RCC 7860 (cell line): ENCODE data around the gene DCTPP1.
"Not testable (repeated sequence)": the region's sequence is repeated elsewhere in the genome, so short reads cannot be mapped to it uniquely, and the experiment has no call there.

ENCODE experiments used
- DNase-seq: peaks from one replicate; pipeline ENCODE4 v3.0.0-alpha.2; 2015; ENCODE audit warnings: low spot score
- FAIRE-seq: peaks from 2 replicates; lab custom pipeline; 2012; peaks lifted over from hg19 to GRCh38; lab: Jason Lieb, UNC

The DCTPP1 gene

DNA sequence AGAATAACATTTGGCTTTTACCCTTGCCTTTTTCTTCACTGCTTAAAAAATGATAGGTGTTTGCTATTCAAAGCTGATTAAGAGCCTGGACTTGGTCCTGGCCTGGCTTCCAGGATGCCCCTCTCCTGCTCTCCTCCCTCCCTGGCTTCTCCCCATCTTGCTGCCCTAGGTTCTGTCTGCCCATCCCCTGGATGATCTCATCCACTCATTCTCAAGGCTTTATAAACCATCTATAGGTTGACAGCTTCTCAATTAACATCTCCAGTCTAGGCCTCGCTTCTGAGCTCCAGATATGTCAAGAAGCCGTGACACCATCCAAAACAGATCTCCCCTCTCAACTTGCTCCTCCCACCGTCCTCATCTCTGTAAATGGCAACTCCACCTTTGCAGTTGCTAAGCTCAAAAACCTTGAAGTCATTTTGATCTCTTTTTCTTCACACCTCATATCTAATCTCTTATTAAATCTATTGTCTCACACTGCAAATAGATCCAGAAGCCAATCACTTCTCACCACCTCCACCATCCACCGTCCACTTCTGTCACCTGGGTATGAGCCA lies 13.7 kb downstream of the DCTPP1 start:
- DNase-seq, result no peak
- no peak for FAIRE-seq

DNA sequence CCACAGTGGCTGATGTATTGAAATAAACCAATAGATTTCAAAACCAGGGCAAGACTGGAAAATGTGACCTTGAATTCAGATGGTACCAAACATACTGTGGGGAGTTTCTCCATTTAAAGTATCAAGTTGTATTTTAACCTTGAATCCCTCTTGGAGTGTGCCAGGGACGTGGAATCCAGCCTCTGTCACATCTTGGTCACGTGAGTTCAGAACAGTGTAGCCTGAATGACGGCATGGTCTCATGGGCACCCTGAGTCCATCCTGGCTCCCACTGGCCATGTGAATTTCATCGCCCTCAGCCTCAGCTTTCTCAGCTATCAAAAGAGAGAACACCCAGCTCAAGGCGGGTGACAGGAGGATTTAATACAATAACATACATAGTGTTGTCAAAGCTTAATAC lies 15.7 kb downstream of the DCTPP1 start:
- DNase-seq (no peak), FAIRE-seq (no peak)

DNA sequence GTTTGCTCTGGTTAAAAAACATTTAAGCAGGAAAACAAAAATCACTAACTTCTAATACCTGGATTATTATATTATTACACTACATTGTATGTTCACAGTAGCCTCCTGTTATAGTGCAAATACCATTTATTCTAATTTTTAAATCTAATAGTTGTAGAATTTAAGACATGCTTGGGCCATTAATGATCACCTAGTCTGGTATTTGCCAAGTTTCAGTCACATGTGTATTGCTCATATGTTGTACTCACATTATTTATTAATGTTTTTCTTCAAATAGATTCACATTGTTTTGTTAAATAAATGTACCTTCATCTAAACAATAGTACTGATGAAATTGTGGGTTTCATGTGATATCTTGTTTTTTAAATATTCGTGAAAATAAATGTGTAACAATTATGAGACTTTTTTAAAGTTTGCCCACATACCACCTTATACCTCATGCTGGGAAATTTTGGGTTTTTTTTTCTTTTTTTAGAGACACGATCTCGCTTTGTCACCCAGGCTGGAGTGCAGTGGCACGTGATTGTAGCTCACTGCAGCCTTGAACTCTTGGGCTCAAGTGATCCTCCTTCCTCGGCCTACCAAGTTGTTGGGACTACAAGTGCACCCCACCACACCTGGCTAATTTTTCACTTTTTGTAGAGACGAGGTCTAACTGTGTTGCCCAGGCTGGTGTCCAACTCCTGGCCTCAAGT lies 16.6 kb downstream of the DCTPP1 start:
- FAIRE-seq (no peak), DNase-seq (no peak)

DNA sequence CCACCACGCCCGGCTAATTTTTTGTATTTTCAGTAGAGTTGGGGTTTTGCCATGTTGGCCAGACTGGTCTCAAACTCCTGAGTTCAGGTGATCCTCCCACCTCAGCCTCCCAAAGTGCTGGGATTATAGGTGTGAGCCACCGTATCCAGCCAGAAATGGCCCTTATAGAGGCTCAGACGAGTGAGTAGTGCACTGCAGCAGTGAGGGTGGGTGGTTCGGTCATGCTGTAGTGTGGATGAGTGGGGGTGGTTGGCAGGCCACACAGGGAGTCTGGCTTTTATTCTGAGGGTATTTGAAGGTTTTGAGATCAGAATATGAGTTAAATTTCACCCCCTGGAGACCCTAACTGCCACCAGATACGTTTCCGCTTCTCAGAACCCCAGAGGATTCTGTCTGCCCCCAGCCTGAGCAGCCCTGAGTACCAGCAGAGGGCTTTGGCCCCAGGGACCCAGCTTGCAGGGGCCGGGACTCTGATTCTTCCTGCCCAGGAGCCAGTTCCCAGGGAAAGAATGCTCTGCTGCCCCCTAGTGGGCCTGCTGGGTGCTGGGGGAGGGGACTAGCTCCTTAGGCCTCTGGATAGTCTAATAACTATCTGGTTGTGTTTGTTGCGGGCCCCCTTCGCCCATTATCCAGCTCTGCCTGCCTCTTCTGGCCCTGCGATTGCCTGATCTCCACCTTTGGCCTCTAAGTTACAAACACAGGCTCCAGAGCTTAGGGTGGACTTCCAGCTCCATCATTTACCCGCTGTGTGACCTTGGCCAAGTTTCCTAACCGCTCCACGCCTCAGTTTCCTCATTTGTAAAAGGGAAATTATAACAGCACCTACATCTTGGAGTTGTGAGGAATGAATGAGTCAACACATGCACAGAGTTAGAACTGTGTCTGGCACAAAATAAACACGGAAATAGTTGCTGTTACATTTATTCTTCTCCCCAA lies 20.4 kb downstream of the DCTPP1 start:
- no peak for FAIRE-seq
- peak; percentile 69 for DNase-seq

DNA sequence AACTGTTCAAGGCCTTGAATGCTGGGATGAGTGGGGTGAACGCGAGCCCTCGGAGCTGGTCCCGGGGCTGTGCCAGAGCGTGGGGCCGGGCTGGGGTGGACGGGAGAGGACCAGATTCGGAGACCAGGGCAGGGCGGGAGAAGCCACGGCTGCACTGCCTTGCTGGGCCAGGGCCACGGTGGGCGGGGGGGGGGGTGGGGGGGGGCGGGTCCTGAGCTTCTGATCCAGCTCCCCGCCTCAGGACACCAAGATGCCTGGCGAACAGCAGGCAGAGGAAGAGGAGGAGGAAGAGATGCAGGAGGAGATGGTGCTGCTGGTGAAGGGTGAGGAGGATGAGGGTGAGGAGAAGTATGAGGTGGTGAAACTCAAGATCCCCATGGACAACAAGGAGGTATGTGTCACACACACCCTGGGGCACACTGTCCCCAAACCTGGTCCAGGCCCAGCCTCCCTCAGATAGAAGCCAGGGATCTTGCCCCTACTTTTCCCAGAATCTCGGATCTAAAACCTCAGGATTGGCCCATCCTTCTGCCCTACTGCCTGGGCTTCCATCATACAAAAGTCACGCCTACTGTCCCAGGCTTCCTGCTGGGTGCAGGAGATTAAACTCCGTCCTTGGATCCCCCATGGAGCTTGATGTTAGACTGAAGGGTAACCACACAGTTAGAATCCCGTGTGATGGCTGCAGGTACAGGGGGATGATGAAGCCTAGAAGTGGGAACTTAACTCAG lies 21.9 kb downstream of the DCTPP1 start:
- FAIRE-seq (no peak), DNase-seq (no peak)

DNA sequence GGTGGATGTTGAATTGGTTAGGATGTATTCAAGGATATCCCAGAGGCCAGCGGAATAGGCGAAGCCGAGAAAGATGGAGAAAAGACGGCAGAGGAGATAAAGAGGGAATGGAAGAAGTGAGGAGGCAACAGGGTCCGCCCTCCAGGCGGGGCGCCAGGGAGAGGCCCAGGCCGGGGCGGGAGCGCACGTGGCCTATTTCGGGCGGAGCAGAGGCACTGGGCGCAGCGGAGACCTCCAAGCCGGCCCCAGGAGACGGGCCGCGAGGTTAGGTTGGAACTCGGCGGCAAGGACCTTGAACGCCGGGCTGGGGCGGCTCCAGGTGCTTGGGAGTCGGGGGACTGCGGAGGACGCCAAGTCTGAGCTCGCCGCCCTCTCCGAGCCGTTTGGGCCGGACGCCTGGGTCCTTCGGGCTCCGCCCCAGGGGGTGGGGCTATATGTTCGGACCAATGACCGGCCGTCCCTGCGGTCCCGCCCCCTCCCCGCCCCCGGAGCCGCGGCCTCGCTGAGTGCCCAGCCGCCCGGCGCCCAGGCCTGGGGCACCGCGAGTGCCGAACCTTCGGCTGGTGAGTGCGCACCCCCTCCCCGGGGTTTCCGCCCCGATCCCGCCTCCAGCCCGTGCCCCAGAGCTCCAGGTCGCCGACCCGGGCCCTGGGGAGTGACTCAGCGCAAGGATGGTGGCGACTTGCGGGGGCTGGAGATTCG lies 22.6 kb downstream of the DCTPP1 start, which contains the start of gene ZNF771:
Gene ZNF771, plus strand, starts transcription at position 505 of the 702 bp plus-strand sequence. CDS start 448 bp downstream, outside the sequence.
- FAIRE-seq (no peak), DNase-seq (peak; percentile 45)

DNA sequence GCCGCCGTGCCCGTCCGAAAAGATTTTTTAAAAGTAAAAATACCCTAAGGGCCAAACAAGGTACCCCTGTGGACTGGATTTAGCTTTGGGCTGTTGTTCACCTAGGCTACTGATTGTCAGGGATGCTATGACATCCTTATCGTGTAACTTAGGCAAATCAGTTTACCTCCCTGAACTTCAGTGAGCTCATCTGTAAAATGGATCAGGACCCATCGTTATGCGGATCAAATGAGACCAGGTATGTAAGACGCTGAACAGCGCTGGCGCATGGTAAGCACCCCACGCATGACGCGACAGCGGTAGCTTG lies 23.1 kb downstream of the DCTPP1 start:
- FAIRE-seq, result no peak
- DNase-seq, result no peak

DNA sequence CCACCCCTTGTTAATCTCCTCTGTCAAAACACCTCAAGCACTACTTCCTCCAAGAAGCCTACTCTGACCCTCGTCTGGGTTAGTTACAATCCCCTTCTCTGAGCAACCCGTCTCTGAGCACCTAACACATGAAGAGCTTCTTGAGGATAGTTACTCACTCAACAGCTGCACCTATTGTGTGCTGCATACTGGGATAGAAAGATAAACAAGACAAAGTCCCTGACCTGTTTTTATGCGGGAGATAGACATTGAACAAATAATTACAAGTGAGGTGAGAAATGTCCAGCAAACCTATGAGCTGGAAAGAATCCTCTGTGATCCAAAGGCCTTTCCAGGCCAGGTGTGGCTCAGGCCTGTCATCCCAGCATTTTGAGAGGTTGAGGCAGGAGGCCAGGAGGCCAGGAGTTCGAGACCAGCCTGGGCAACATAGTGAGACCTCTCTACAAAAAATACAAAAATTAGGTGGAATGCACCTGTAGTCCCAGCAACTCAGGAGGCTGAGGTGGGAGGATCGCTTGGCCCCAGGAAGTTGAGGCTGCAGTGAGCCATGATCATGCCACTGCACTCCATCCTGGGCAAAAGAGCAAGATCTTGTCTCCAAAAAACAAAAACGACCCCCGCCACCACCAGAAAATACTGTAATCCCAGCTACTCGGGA lies 27.9 kb downstream of the DCTPP1 start:
- FAIRE-seq, result no peak
- no peak for DNase-seq

DNA sequence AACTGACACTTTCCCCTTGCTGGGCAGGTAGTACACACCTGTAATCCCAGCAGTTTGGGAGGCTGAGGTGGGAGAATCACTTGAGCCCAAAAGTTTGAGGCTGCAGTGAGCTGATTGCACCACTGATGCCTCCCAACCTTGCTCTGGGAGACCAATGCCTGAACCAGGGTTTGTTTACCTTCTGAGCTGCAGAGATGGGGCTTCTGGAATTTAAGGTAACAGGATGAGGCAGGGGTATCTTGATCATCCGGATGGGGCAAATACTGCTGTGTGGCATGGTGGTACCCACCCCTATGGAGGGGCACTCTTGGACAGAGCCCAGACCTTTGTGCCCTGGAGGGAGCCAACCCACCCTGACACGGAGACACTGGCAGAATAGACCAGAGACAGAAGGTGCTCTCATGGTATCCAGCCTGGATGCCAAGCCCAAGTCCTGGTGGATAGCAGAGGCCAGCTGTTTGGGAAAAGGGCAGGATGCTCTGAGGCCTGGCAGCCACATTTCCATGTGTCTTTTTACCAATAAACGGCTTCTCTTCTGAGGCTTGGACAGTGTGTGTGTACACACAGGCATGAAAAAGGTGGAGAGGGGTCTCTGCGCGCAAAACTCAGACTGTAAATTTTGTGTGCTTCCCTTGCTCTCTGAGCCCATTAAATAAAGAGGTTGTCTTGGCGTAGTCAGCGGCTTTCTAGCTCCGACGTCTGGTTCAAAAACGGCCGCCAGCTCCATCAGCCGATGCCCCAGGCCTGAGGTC lies 30.2 kb downstream of the DCTPP1 start:
- DNase-seq (no peak), FAIRE-seq (no peak)

DNA sequence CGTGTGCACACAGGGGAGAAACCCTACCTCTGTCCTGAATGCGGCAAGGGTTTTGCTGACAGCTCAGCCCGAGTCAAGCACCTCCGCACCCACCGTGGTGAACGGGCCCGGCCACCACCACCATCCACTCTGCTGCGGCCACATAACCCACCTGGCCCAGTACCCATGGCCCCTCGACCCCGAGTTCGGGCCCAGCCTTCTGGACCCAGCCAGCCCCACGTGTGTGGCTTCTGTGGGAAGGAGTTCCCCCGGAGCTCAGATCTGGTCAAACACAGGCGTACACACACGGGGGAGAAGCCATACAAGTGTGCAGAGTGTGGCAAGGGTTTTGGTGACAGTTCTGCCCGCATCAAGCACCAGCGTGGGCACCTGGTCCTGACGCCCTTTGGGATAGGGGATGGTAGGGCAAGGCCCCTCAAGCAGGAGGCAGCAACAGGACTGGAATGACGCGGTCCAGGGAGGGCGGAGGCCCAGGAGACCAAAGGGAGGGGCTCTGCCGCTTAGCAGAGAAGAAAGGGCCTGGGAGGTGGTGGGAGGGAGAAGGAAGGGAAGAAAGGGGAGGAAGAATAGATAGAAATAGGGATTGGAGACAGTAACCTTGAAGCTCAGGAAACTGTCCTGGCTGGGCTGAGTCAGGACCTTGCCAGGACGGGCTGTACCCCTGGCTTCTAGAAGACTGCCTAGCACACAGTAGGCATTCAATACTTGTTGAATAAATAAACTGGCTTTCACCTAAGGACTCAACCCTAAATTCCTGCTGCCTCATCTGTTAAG lies 31.0 kb downstream of the DCTPP1 start:
- DNase-seq (no peak), FAIRE-seq (no peak)

DNA sequence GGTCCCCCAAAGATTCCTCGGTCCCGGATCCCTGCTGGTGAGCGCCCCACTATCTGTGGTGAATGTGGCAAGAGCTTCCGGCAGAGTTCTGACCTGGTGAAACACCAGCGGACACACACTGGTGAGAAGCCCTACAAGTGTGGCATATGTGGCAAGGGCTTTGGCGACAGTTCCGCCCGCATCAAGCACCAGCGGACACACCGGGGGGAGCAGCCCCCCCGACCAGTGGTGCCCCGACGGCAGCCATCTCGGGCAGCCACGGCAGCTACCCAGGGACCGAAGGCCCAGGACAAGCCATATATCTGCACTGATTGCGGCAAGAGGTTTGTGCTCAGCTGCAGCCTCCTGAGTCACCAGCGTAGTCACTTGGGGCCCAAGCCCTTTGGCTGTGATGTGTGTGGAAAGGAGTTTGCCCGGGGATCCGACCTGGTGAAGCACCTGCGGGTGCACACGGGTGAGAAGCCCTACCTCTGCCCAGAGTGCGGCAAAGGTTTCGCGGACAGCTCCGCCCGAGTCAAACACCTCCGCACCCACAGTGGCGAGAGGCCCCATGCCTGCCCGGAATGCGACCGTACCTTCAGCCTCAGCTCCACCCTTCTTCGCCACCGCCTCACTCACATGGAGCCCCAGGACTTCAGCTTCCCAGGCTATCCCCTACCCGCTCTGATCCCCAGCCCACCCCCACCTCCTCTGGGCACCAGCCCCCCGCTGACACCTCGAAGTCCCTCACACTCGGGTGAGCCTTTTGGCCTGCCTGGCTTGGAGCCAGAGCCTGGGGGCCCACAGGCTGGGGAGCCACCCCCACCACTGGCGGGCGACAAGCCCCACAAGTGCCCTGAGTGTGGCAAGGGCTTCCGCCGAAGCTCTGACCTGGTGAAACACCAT lies 31.8 kb downstream of the DCTPP1 start:
- DNase-seq, result no peak
- FAIRE-seq, result no peak

DNA sequence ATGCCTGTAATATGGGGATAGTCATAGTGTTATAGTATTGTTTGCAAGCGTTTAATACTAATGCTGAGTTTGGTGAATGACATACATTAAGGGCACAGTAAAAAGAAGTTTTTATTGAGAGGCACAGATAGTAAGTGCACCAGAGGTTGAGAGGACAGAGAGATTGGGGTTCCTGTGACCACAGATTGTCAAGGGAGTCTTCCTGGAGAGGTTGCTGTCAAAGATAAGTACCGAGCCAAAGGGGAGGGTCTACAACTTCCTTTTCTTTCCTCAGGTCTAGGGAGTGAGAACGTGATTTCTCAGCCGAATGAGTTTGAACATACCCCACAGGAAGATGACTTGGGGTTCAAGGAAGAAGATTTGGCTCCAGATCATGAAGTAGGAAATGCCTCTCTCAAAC lies 32.8 kb downstream of the DCTPP1 start:
- FAIRE-seq (no peak), DNase-seq (no peak)

DNA sequence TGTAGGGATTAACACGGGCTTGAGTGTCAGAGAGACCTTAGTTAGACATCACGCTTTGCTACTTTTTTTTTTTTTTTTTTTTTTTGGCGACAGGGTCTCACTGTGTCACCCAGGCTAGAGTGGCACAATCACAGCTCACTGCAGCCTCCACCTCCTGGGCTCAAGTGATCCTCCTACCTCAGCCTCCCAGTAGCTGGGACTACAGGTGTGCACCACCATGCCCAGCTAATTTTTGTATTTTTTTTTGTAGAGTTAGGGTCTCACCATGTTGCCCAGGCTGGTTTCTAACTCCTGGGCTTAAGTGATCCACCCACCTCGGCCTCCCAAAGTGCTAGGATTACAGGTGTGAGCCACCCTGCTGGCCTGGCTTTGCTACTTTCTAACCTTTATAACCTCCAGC lies 33.2 kb downstream of the DCTPP1 start:
- not testable (repeated sequence) for FAIRE-seq, DNase-seq

DNA sequence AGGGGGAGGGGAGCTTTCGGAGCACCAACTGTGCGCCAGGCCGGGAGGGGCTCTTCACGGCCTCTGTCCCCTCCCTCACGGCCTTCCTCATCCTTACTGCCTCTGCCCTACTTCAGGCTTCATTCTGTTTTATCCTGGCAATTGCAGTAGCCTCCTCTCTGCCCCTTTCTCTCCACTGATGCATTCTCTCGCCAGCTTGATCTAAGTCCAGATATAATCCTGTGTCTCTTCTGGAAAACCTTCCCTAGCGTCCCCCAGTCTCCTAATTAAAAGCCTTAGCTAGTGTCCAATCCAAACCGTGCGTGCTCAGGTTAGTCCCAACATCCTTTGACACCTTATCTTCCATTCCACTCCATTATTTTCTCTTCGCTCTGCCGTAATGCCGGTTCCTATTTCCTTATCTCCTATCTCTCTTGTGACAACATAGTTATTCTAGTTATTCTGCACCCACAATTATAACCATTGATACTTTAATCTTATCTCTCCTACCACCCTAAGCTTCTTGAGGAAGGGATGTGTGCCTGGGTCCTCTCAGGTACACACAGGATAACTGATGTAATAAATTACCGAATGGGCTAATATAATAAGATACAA lies 33.7 kb downstream of the DCTPP1 start:
- no peak for FAIRE-seq
- no peak for DNase-seq

DNA sequence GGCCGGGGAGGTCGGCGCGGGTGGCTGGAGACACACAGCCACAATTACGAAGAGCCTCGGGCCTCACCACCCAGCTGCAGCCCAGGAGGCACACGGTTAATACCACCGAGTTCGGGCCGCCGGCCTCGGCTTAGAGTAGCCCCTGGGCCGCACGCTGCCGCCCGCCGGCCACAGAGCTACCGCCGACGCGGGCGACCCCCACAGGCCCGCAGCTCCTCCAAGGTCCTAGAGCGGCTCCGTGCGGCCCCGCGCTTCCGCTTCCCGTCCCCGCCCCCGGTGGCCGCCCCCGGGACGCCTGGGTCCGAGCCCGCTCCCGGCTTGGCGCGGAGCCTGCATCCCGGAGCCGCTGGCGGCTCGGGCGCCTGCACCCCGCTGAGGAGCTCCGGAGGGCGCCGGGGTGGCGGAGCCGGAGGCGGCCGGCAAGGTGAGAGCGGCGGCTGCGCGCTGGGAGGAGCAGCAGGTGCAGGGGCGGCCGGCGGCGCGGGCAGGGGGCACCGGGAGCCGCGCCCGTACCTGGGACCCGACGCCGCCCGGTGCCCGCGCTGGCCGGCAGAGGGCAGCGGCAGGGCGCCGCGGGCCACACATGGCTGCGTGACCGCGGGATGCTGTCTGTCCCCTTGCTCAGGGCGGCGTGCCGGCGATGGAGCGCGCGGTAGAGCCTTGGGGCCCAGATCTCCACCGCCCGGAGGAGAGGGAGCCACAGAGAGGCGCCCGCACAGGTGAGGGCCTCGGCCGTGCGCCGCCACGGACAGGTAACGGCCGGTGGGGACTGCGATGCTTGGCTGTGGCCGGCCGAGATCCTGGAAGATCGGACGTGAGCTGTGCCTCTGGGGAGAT lies 34.5 kb downstream of the DCTPP1 start, which contains the start of gene ZNF48:
Gene ZNF48, plus strand, starts transcription at position 266 of the 837 bp plus-strand sequence. Its CDS starts 375 bp downstream, at position 641.
- peak; percentile 36 for DNase-seq

DNA sequence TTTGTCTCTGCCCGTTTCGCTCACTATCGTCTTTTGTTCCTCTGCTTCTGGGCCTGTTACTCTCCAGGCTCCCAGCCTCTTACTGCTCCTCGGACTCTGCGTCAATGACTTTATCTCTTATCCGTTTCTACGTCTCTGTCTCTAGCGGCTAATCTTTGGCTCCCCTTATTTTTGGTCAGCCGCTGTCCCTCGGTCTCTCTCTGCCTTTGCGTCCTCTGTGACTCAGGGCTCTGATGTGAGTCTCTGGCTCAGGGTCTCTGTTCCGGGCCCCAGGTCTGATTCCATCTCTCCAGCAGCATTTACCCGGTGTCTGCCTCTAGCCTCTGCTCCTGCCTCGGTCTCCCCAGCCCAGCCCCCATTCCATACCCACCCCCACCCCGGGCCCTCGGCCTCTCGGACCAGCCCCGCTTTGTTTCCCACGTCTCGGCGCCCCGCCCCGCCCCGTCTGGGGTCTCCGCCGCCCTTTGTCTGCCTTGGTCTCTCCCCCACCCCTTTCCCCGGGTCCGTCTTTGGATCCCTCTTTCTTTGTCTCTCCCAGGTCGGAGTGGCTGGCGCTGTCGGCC lies 35.2 kb downstream of the DCTPP1 start:
- FAIRE-seq (no peak), DNase-seq (no peak)

More for the DNA sequence above, 34.5 kb downstream of the DCTPP1 start, which contains the start of gene ZNF48:
- FAIRE-seq, result no peak
